GM12892 (cell line): Measurements from ENCODE around the gene ANKRD22.

ENCODE experiments used
- POLR2A ChIP-seq: IDR thresholded peaks from 2 replicates; pipeline ENCODE4 v1.6.1; 2011; ENCODE audit warnings: low read depth, low read length, control low read depth
- POLR2AphosphoS5 ChIP-seq: IDR thresholded peaks from 2 replicates; pipeline ENCODE4 v1.6.1; 2011; ENCODE audit warnings: low read depth, low read length, control low read depth

GRCh38 chr10:88852327-88852726 is 683 bp upstream of the ANKRD22 start:
- TF ChIP-seq POLR2A = no peak
- TF ChIP-seq POLR2AphosphoS5 = no peak
